A549 (cell line): ENCODE data around the gene UBE2U. TPM values are rescaled to one million over a fixed set of nuclear protein-coding genes. Genes with fewer than 3 reads are reported as not detected.
"Not testable (repeated sequence)": the region's sequence is repeated elsewhere in the genome, so short reads cannot be mapped to it uniquely, and the experiment has no call there.

Source experiments
- ATAC-seq, 2 experiments: fragments of 200-7000 bp in 1 of 2; fragments of >200 bp in 1 of 2; cut with Nextera tagmentation in 1 of 2; cut with Tn5 transposase in 1 of 2; 3 replicates each; pipeline versions ENCODE4 v1.8.0 to v1.9.1; 2018 to 2020; ENCODE audit warnings: mild to moderate bottlenecking in 1 of 2, moderate library complexity in 1 of 2
- CTCF ChIA-PET: fragments of 300-600 bp; sonication (Branson Sonifier 250); formaldehyde crosslinking; extraction: SDS; loops from one replicate; lab custom pipeline; 2021; ENCODE audit warnings: antibody characterized with exemption, inconsistent platforms; lab: Yijun Ruan, JAX
- POLR2A ChIA-PET: fragments of 350-600 bp; formaldehyde crosslinking; extraction: SDS; loops from one replicate; lab custom pipeline; 2021; ENCODE audit warnings: antibody characterized with exemption, inconsistent platforms; lab: Yijun Ruan, JAX
- DNase-seq, 2 experiments: peaks; one replicate each; pipeline versions ENCODE4 v3.0.0 to v3.0.0-alpha.2; 2011 to 2016; ENCODE audit warnings: low read depth in 1 of 2, low spot score in 1 of 2
- FAIRE-seq: peaks from 2 replicates; lab custom pipeline; 2011; peaks lifted over from hg19 to GRCh38; lab: Jason Lieb, UNC
- H3K27ac ChIP-seq, 2 experiments: fragments of >200 bp; sonication (Bioruptor Twin); formaldehyde crosslinking; 3 replicates each; pipeline ENCODE4 v1.5.1; 2016 to 2017
- H3K4me1 ChIP-seq: fragments of >200 bp; sonication (Bioruptor Twin); formaldehyde crosslinking; 3 replicates; pipeline ENCODE4 v1.6.1; 2016
- H3K4me2 ChIP-seq: fragments of >200 bp; sonication (Bioruptor Twin); formaldehyde crosslinking; 3 replicates; pipeline ENCODE4 v1.6.1; 2016
- H3K4me3 ChIP-seq: fragments of >200 bp; sonication (Bioruptor Twin); formaldehyde crosslinking; 3 replicates; pipeline ENCODE4 v1.5.1; 2016
- H3K9me3 ChIP-seq: fragments of >200 bp; sonication (Bioruptor Twin); formaldehyde crosslinking; 3 replicates; pipeline ENCODE4 v1.6.1; 2016
- CHD2 ChIP-seq: fragments of 150-350 bp; IDR thresholded peaks from 2 replicates; pipeline ENCODE4 v1.6.1; 2014; ENCODE audit warnings: low read length; ENCODE audit not compliant: partially characterized antibody
- HES2 ChIP-seq: fragments of >200 bp; sonication (Bioruptor Twin); formaldehyde crosslinking; IDR thresholded peaks from 2 replicates; pipeline ENCODE4 v1.6.1; 2016
- HEYL ChIP-seq: fragments of 250-450 bp; sonication (Bioruptor Pico); IDR thresholded peaks from 2 replicates; pipeline ENCODE4 v1.8.0; 2021; ENCODE audit warnings: mild to moderate bottlenecking, moderate library complexity
- HOXB5 ChIP-seq: fragments of 250-450 bp; sonication (Bioruptor Pico); IDR thresholded peaks from 2 replicates; pipeline ENCODE4 v1.5.0; 2020; ENCODE audit warnings: mild to moderate bottlenecking, moderate library complexity
- NFE2L2 ChIP-seq: fragments of 150-350 bp; conservative IDR thresholded peaks from 2 replicates; pipeline ENCODE4 v1.6.1; 2014; ENCODE audit warnings: low read length
- NPAS2 ChIP-seq: fragments of 250-450 bp; sonication (Bioruptor Pico); IDR thresholded peaks from 2 replicates; pipeline ENCODE4 v1.8.0; 2022; ENCODE audit warnings: mild to moderate bottlenecking, moderate library complexity, borderline replicate concordance
- NR3C1 ChIP-seq: fragments of >200 bp; sonication (Bioruptor Twin); formaldehyde crosslinking; IDR thresholded peaks from 3 replicates; pipeline ENCODE4 v1.6.1; 2017
- PBX3 ChIP-seq: IDR thresholded peaks from 2 replicates; pipeline ENCODE4 v1.6.1; 2012
- PHF8 ChIP-seq: fragments of 200-600 bp; sonication (generic); IDR thresholded peaks from 2 replicates; pipeline ENCODE4 v1.6.1; 2016; ENCODE audit warnings: low read depth, mild to moderate bottlenecking, antibody characterized with exemption, moderate library complexity, borderline replicate concordance
- REST ChIP-seq: fragments of 200-600 bp; sonication (generic); IDR thresholded peaks from 2 replicates; pipeline ENCODE4 v1.6.1; 2016; ENCODE audit warnings: antibody characterized with exemption, mild to moderate bottlenecking, moderate library complexity
- ZSCAN20 ChIP-seq: fragments of 250-450 bp; sonication (Bioruptor Pico); IDR thresholded peaks from 2 replicates; pipeline ENCODE4 v1.8.0; 2022; ENCODE audit warnings: mild to moderate bottlenecking, moderate library complexity
- WGBS: methylation state at CpG from one replicate; pipeline ENCODE4 v1.1.6; 2017; ENCODE audit errors: missing lambda C conversion rate; 5-methylcytosine and 5-hydroxymethylcytosine counted together
- polyA plus RNA-seq, 4 experiments: library from polyadenylated mRNA; depleted of rRNA in 3 of 4; stranded (reverse); fragments of >200 nt; fragmentation: RNase III in 1 of 4; extraction: RNeasy Plus Mini Kit Qiagen cat#74134 plus additional on column Dnase treatment in 1 of 4; gene quantifications; 2 replicates in 3 of 4; 3 replicates in 1 of 4; pipeline ENCODE4 v1.2.3, GENCODE V29; 2011 to 2017

Gene UBE2U
- polyA plus RNA-seq, 2 of the 4 experiments (the other 2 are of a cell fraction): not detected

- CTCF ChIA-PET: interaction anchor here (0.9 kb wide), 1 partner anchor 52 kb away, joined by 3 read pairs; no protein-coding TSS in a partner anchor
- H3K9me3 ChIP-seq: no peaks in the 10 kb centered on the region
- WGBS: 18% methylated on average over 1 of the region's 1 CpG
- DNase-seq: no peak
- POLR2A ChIA-PET: no interaction called here
- H3K4me3 ChIP-seq: no peak overlapping the region
- ATAC-seq: no peak
- H3K4me1 ChIP-seq: no peaks in the 10 kb centered on the region
- FAIRE-seq: no peak
- TF ChIP-seq HOXB5: no peak
- TF ChIP-seq PBX3: no peak
- TF ChIP-seq REST: no peak
- no peak overlapping the region for H3K4me2 ChIP-seq
- no peak overlapping the region for H3K27ac ChIP-seq
These were observed 33.1 kb downstream of the UBE2U start for GRCh38 chr1:64236541-64236954.

- 78% methylated on average over 3 of the region's 4 CpGs for WGBS
- H3K4me2 ChIP-seq, H3K4me1 ChIP-seq, DNase-seq, H3K27ac ChIP-seq, H3K9me3 ChIP-seq, H3K4me3 ChIP-seq, FAIRE-seq, ATAC-seq, POLR2A ChIA-PET: not testable (repeated sequence)
- CTCF ChIA-PET: interaction anchor here (1.7 kb wide), 1 partner anchor 565 kb away, joined by 7 read pairs; no protein-coding TSS in a partner anchor
These were observed 36.1 kb downstream of the UBE2U start for GRCh38 chr1:64239519-64239918.

- no peak overlapping the region for H3K27ac ChIP-seq
These were observed 36.8 kb downstream of the UBE2U start for GRCh38 chr1:64240206-64240605.

GRCh38 chr1:64241069-64241468, 37.6 kb downstream of the UBE2U start:
- H3K9me3 ChIP-seq: no peaks in the 10 kb centered on the region
- POLR2A ChIA-PET: no interaction called here
- FAIRE-seq: no peak
- no peak for ATAC-seq
- CTCF ChIA-PET: interaction anchor here (1.6 to 2.1 kb wide), 3 partner anchors 566 to 665 kb away, joined by 4 to 11 read pairs (median 11); no protein-coding TSS in a partner anchor
- peaks cover 4% of the 10 kb centered on the region; the same call in 1 of the 3 replicates for H3K4me1 ChIP-seq
- H3K27ac ChIP-seq: no peak overlapping the region
- H3K4me2 ChIP-seq: no peak overlapping the region
- no peak for DNase-seq
- TF ChIP-seq CHD2: no peak
- no peak for TF ChIP-seq HOXB5
- no peak for TF ChIP-seq NPAS2
- TF ChIP-seq ZSCAN20 (CRISPR knock-in tag): 0 out of 2 replicates have a peak, but pooled peaks have one; percentile 49
- 0 out of 2 replicates have a peak, but pooled peaks have one; percentile 46 for TF ChIP-seq HEYL
- TF ChIP-seq NFE2L2: no peak
- TF ChIP-seq NR3C1: no peak
- H3K4me3 ChIP-seq: no peak overlapping the region

More at GRCh38 chr1:64240206-64240605, 36.8 kb downstream of the UBE2U start:
- Histone ChIP-seq H3K4me3 (no peak overlapping the region), H3K4me2 (no peak overlapping the region), H3K9me3 (no peaks in the 10 kb centered on the region), H3K4me1 (peaks cover 4% of the 10 kb centered on the region; the same call in 1 of the 3 replicates)
- no peak for FAIRE-seq
- TF ChIP-seq PHF8 (no peak), HES2 (no peak)
- CTCF ChIA-PET: interaction anchor here (1.7 kb wide), 1 partner anchor 566 kb away, joined by 7 read pairs; no protein-coding TSS in a partner anchor
- no peak for ATAC-seq
- POLR2A ChIA-PET: no interaction called here
- DNase-seq: no peak
